Measurements from ENCODE around the gene THSD7B. TPM values are rescaled to one million over a fixed set of nuclear protein-coding genes. Genes with fewer than 3 reads are reported as not detected.
"Not testable (repeated sequence)": the region's sequence is repeated elsewhere in the genome, so short reads cannot be mapped to it uniquely, and the experiment has no call there.

The THSD7B gene
- polyA plus RNA-seq, 4 donors: 0.07 to 0.90 TPM; not detected in 2

GRCh38 chr2:137525641-137526190 is 760.4 kb downstream of the THSD7B start:
- WGBS, 3 donors: 62 to 78% (median 72%) methylated on average over 2 of the region's 2 CpGs
- Histone ChIP-seq H3K4me1 (ENCODE audit: control insufficient read depth in 3 of 3, insufficient read depth in 2 of 3, low read depth in 1 of 3, low read length in 2 of 3) (no peaks in the 10 kb centered on the region), H3K4me3 (ENCODE audit: low read depth in 1 of 3, low read length in 3 of 3) (no peak overlapping the region), H3K36me3 (ENCODE audit: control insufficient read depth in 3 of 3, insufficient read depth in 2 of 3, low read depth in 1 of 3, low read length in 3 of 3) (no peaks in the 10 kb centered on the region), H3K27ac (ENCODE audit: low read depth in 1 of 3, low read length in 2 of 3) (no peak overlapping the region), H3K27me3 (ENCODE audit: control insufficient read depth in 3 of 3, insufficient read depth in 3 of 3, low read length in 3 of 3) (no peaks in the 10 kb centered on the region), H3K9me3 (ENCODE audit: control insufficient read depth in 2 of 2, insufficient read depth in 1 of 2, low read depth in 1 of 2, low read length in 1 of 2) (no peaks in the 10 kb centered on the region)
- FAIRE-seq (no peak), DNase-seq (no peak)

- FAIRE-seq: no peak
- Histone ChIP-seq H3K9me3 (ENCODE audit: control insufficient read depth in 2 of 2, insufficient read depth in 1 of 2, low read depth in 1 of 2, low read length in 1 of 2) (peaks cover 0 to 3% of the 10 kb centered on the region in 2 donors), H3K27ac (ENCODE audit: low read depth in 1 of 3, low read length in 2 of 3) (no peak overlapping the region)
Observed at GRCh38 chr2:137535897-137536296, 770.6 kb downstream of the THSD7B start.

GRCh38 chr2:137539336-137539735 is 774.0 kb downstream of the THSD7B start:
- H3K36me3 ChIP-seq (ENCODE audit: control insufficient read depth in 3 of 3, insufficient read depth in 2 of 3, low read depth in 1 of 3, low read length in 3 of 3): no peaks in the 10 kb centered on the region
- no peaks in the 10 kb centered on the region for H3K27me3 ChIP-seq (ENCODE audit: control insufficient read depth in 3 of 3, insufficient read depth in 3 of 3, low read length in 3 of 3)
- no peaks in the 10 kb centered on the region for H3K4me1 ChIP-seq (ENCODE audit: control insufficient read depth in 3 of 3, insufficient read depth in 2 of 3, low read depth in 1 of 3, low read length in 2 of 3)
- no peak overlapping the region for H3K27ac ChIP-seq (ENCODE audit: low read depth in 1 of 3, low read length in 2 of 3)
- H3K9me3 ChIP-seq (ENCODE audit: control insufficient read depth in 2 of 2, insufficient read depth in 1 of 2, low read depth in 1 of 2, low read length in 1 of 2): peaks cover 0 to 3% of the 10 kb centered on the region in 2 donors
- no peak overlapping the region for H3K4me3 ChIP-seq (ENCODE audit: low read depth in 1 of 3, low read length in 3 of 3)
- no peak for DNase-seq
- no peak for FAIRE-seq
- 71 to 80% (median 80%) methylated on average over 1 of the region's 1 CpG for WGBS, 3 donors

More at GRCh38 chr2:137535897-137536296, 770.6 kb downstream of the THSD7B start:
- Histone ChIP-seq H3K4me1 (ENCODE audit: control insufficient read depth in 3 of 3, insufficient read depth in 2 of 3, low read depth in 1 of 3, low read length in 2 of 3) (no peaks in the 10 kb centered on the region), H3K36me3 (ENCODE audit: control insufficient read depth in 3 of 3, insufficient read depth in 2 of 3, low read depth in 1 of 3, low read length in 3 of 3) (no peaks in the 10 kb centered on the region), H3K4me3 (ENCODE audit: low read depth in 1 of 3, low read length in 3 of 3) (no peak overlapping the region), H3K27me3 (ENCODE audit: control insufficient read depth in 3 of 3, insufficient read depth in 3 of 3, low read length in 3 of 3) (no peaks in the 10 kb centered on the region)
- WGBS, 3 donors: 67 to 79% (median 79%) methylated on average over 5 of the region's 5 CpGs
- DNase-seq: no peak

DNA sequence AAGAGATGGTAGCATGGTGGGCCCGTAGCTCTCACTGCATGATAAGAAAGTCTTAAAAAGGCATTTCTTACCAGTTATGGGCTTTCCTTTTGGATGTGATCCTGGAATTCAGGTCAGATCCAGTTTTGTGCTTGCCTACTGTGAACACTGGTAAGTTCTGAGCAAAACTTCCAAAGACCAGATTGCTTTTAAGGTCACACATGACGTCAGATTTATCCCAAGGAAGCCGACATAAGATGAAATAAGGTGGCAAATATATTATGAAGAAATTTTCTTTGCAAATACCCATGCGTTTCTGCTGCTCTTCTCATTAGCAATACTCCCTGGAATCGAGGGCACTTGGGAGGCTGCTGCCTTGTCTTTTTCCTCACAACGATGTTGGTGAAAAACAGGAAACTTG is 782.5 kb downstream of the THSD7B start:
- Histone ChIP-seq H3K4me3 (ENCODE audit: low read depth in 1 of 3, low read length in 3 of 3) (no peak overlapping the region), H3K27me3 (ENCODE audit: control insufficient read depth in 3 of 3, insufficient read depth in 3 of 3, low read length in 3 of 3) (no peaks in the 10 kb centered on the region), H3K27ac (ENCODE audit: low read depth in 1 of 3, low read length in 2 of 3) (no peak overlapping the region), H3K9me3 (ENCODE audit: control insufficient read depth in 2 of 2, insufficient read depth in 1 of 2, low read depth in 1 of 2, low read length in 1 of 2) (no peaks in the 10 kb centered on the region), H3K4me1 (ENCODE audit: control insufficient read depth in 3 of 3, insufficient read depth in 2 of 3, low read depth in 1 of 3, low read length in 2 of 3) (no peaks in the 10 kb centered on the region), H3K36me3 (ENCODE audit: control insufficient read depth in 3 of 3, insufficient read depth in 2 of 3, low read depth in 1 of 3, low read length in 3 of 3) (no peaks in the 10 kb centered on the region)
- 71 to 79% (median 77%) methylated on average over 6 of the region's 6 CpGs for WGBS, 3 donors
- FAIRE-seq: no peak
- DNase-seq: no peak

- no peaks in the 10 kb centered on the region for H3K36me3 ChIP-seq (ENCODE audit: control insufficient read depth in 3 of 3, insufficient read depth in 2 of 3, low read depth in 1 of 3, low read length in 3 of 3)
- no peak for FAIRE-seq
- WGBS, 3 donors: 72 to 90% (median 82%) methylated on average over 1 of the region's 1 CpG
Observed at GRCh38 chr2:137566387-137566786, 801.0 kb downstream of the THSD7B start.

DNA sequence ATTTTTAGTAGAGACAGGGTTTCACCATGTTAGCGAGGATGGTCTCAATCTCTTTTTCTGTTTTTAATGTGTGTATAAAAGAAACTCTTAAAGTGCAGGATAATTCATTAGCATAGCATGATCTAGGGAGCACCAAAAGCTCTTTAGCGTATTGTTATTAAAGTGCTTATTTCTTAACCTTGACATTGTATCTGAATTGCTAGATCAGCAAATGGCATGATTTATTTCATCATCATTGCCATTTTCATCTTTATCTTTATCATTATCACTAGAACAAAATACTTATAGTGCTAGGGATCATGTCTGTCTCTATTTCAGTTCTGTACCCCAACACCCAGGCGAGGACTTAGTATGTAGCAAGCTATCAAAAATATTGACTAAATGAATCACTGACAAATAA is 805.1 kb downstream of the THSD7B start:
- Histone ChIP-seq H3K4me1 (ENCODE audit: control insufficient read depth in 3 of 3, insufficient read depth in 2 of 3, low read depth in 1 of 3, low read length in 2 of 3) (no peaks in the 10 kb centered on the region), H3K9me3 (ENCODE audit: control insufficient read depth in 2 of 2, insufficient read depth in 1 of 2, low read depth in 1 of 2, low read length in 1 of 2) (no peaks in the 10 kb centered on the region), H3K36me3 (ENCODE audit: control insufficient read depth in 3 of 3, insufficient read depth in 2 of 3, low read depth in 1 of 3, low read length in 3 of 3) (no peaks in the 10 kb centered on the region), H3K27me3 (ENCODE audit: control insufficient read depth in 3 of 3, insufficient read depth in 3 of 3, low read length in 3 of 3) (no peaks in the 10 kb centered on the region), H3K27ac (ENCODE audit: low read depth in 1 of 3, low read length in 2 of 3) (no peak overlapping the region), H3K4me3 (ENCODE audit: low read depth in 1 of 3, low read length in 3 of 3) (no peak overlapping the region)
- FAIRE-seq (no peak), DNase-seq (no peak)
- WGBS, 3 donors: 65 to 87% (median 77%) methylated on average over 3 of the region's 3 CpGs

More at GRCh38 chr2:137566387-137566786, 801.0 kb downstream of the THSD7B start:
- H3K9me3 ChIP-seq (ENCODE audit: control insufficient read depth in 2 of 2, insufficient read depth in 1 of 2, low read depth in 1 of 2, low read length in 1 of 2): no peaks in the 10 kb centered on the region
- DNase-seq: no peak
- H3K27me3 ChIP-seq (ENCODE audit: control insufficient read depth in 3 of 3, insufficient read depth in 3 of 3, low read length in 3 of 3): no peaks in the 10 kb centered on the region
- no peaks in the 10 kb centered on the region for H3K4me1 ChIP-seq (ENCODE audit: control insufficient read depth in 3 of 3, insufficient read depth in 2 of 3, low read depth in 1 of 3, low read length in 2 of 3)
- no peak overlapping the region for H3K27ac ChIP-seq (ENCODE audit: low read depth in 1 of 3, low read length in 2 of 3)
- no peak overlapping the region for H3K4me3 ChIP-seq (ENCODE audit: low read depth in 1 of 3, low read length in 3 of 3)

- H3K9me3 ChIP-seq (ENCODE audit: control insufficient read depth in 2 of 2, insufficient read depth in 1 of 2, low read depth in 1 of 2, low read length in 1 of 2); H3K27me3 ChIP-seq (ENCODE audit: control insufficient read depth in 3 of 3, insufficient read depth in 3 of 3, low read length in 3 of 3); H3K4me1 ChIP-seq (ENCODE audit: control insufficient read depth in 3 of 3, insufficient read depth in 2 of 3, low read depth in 1 of 3, low read length in 2 of 3); H3K36me3 ChIP-seq (ENCODE audit: control insufficient read depth in 3 of 3, insufficient read depth in 2 of 3, low read depth in 1 of 3, low read length in 3 of 3); H3K4me3 ChIP-seq (ENCODE audit: low read depth in 1 of 3, low read length in 3 of 3); FAIRE-seq; H3K27ac ChIP-seq (ENCODE audit: low read depth in 1 of 3, low read length in 2 of 3); DNase-seq: not testable (repeated sequence)
- WGBS, 3 donors: 76 to 81% (median 79%) methylated on average over 5 of the region's 5 CpGs
Observed at GRCh38 chr2:137587834-137588233, 822.5 kb downstream of the THSD7B start.

- not testable (repeated sequence) for H3K27ac ChIP-seq (ENCODE audit: low read depth in 1 of 3, low read length in 2 of 3); FAIRE-seq; H3K4me3 ChIP-seq (ENCODE audit: low read depth in 1 of 3, low read length in 3 of 3); DNase-seq; H3K36me3 ChIP-seq (ENCODE audit: control insufficient read depth in 3 of 3, insufficient read depth in 2 of 3, low read depth in 1 of 3, low read length in 3 of 3); H3K27me3 ChIP-seq (ENCODE audit: control insufficient read depth in 3 of 3, insufficient read depth in 3 of 3, low read length in 3 of 3); H3K4me1 ChIP-seq (ENCODE audit: control insufficient read depth in 3 of 3, insufficient read depth in 2 of 3, low read depth in 1 of 3, low read length in 2 of 3); H3K9me3 ChIP-seq (ENCODE audit: control insufficient read depth in 2 of 2, insufficient read depth in 1 of 2, low read depth in 1 of 2, low read length in 1 of 2)
- WGBS, 3 donors: 83 to 88% (median 85%) methylated on average over 1 of the region's 1 CpG
Observed at GRCh38 chr2:137588578-137588977, 823.2 kb downstream of the THSD7B start.

DNA sequence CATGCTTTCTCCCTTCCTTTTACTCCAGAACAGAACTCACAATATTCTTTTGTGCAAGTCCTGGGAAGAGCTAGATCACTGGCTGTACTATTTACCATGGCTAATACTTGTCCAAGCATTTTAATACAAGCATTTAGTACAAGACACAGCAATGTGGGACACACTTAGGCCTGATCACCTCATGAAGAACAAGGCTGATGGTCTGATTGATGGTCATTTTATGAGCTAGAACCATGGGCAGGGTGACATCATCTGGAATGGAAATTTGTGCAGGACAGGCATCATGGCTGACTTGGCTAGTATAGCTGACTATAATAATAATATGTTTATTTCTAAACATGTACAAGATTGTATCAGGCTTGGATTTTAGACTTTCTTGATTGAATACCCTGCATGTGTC is 824.8 kb downstream of the THSD7B start:
- no peaks in the 10 kb centered on the region for H3K4me1 ChIP-seq (ENCODE audit: control insufficient read depth in 3 of 3, insufficient read depth in 2 of 3, low read depth in 1 of 3, low read length in 2 of 3)
- peaks cover 0 to 5% of the 10 kb centered on the region in 2 donors for H3K9me3 ChIP-seq (ENCODE audit: control insufficient read depth in 2 of 2, insufficient read depth in 1 of 2, low read depth in 1 of 2, low read length in 1 of 2)
- no peaks in the 10 kb centered on the region for H3K27me3 ChIP-seq (ENCODE audit: control insufficient read depth in 3 of 3, insufficient read depth in 3 of 3, low read length in 3 of 3)
- no peak for DNase-seq
- FAIRE-seq: no peak
- no peak overlapping the region for H3K4me3 ChIP-seq (ENCODE audit: low read depth in 1 of 3, low read length in 3 of 3)
- H3K27ac ChIP-seq (ENCODE audit: low read depth in 1 of 3, low read length in 2 of 3): no peak overlapping the region
- H3K36me3 ChIP-seq (ENCODE audit: control insufficient read depth in 3 of 3, insufficient read depth in 2 of 3, low read depth in 1 of 3, low read length in 3 of 3): no peaks in the 10 kb centered on the region
